SK-N-SH (cell line): ENCODE results near the gene CYP2S1. TPM values are rescaled to one million over a fixed set of nuclear protein-coding genes. Genes with fewer than 3 reads are reported as not detected.

ENCODE experiments used
- CTCF ChIA-PET: fragments of 300-600, 350-600 bp; formaldehyde crosslinking; extraction: SDS; loops from one replicate; lab custom pipeline; 2021; lab: Yijun Ruan, JAX
- POLR2A ChIA-PET: fragments of 350-600 bp; sonication (Branson Sonifier 250); formaldehyde crosslinking; extraction: SDS; loops from one replicate; lab custom pipeline; 2020; ENCODE audit warnings: antibody characterized with exemption, inconsistent platforms; lab: Yijun Ruan, JAX
- DNase-seq: peaks from one replicate; pipeline ENCODE4 v3.0.0; 2012
- H2AFZ ChIP-seq: fragments of 200-600 bp; sonication (generic); 2 replicates; pipeline ENCODE4 v1.8.1; 2016; ENCODE audit warnings: antibody characterized with exemption, mild to moderate bottlenecking, low read depth
- H3F3A ChIP-seq: fragments of 200-600 bp; sonication (generic); replicated peaks from 2 replicates; pipeline ENCODE3; 2016; ENCODE audit warnings: antibody characterized with exemption, mild to moderate bottlenecking; ENCODE audit not compliant: insufficient read depth
- H3K27ac ChIP-seq, 2 experiments: fragments of 200-500 bp in 1 of 2; fragments of 200-600 bp in 1 of 2; sonication (Bioruptor generic) in 1 of 2; sonication (generic), shearing (Covaris generic) in 1 of 2; 2 replicates each; pipeline versions ENCODE4 v1.5.1 to v1.6.1; 2014 to 2016; ENCODE audit warnings: low read depth in 2 of 2, inconsistent platforms in 1 of 2, low read length in 1 of 2, mild to moderate bottlenecking in 1 of 2, mixed read lengths in 1 of 2
- H3K27me3 ChIP-seq: fragments of 200-600 bp; sonication (generic), shearing (Covaris generic); 2 replicates; pipeline ENCODE4 v1.6.1; 2016; ENCODE audit warnings: mixed run types; ENCODE audit not compliant: insufficient read depth
- H3K36me3 ChIP-seq, 2 experiments: fragments of 200-500 bp in 1 of 2; fragments of 200-600 bp in 1 of 2; sonication (Bioruptor generic) in 1 of 2; sonication (generic) in 1 of 2; replicated peaks in 1 of 2; 2 replicates each; pipeline versions ENCODE3 to v1.5.1; 2014 to 2016; ENCODE audit warnings: low read length in 1 of 2, mild to moderate bottlenecking in 1 of 2; ENCODE audit not compliant: insufficient read depth in 2 of 2, control insufficient read depth in 1 of 2
- H3K4me1 ChIP-seq, 2 experiments: fragments of 200-500 bp in 1 of 2; fragments of 200-600 bp in 1 of 2; sonication (Bioruptor generic) in 1 of 2; sonication (generic), shearing (Covaris generic) in 1 of 2; 2 replicates each; pipeline versions ENCODE4 v1.5.1 to v1.6.1; 2014 to 2016; ENCODE audit warnings: low read depth in 1 of 2, low read length in 1 of 2, mixed run types in 1 of 2; ENCODE audit not compliant: insufficient read depth in 2 of 2, control insufficient read depth in 1 of 2
- H3K4me2 ChIP-seq: fragments of 200-600 bp; sonication (generic), shearing (Covaris generic); 2 replicates; pipeline ENCODE4 v1.6.1; 2017; ENCODE audit warnings: mixed run types
- H3K4me3 ChIP-seq, 2 experiments: fragments of 200-500 bp in 1 of 2; fragments of 200-600 bp in 1 of 2; sonication (Bioruptor generic) in 1 of 2; sonication (generic), shearing (Covaris generic) in 1 of 2; 2 replicates each; pipeline versions ENCODE4 v1.5.1 to v1.8.1; 2014 to 2016; ENCODE audit warnings: low read depth in 2 of 2, inconsistent platforms in 1 of 2, low read length in 1 of 2, mild to moderate bottlenecking in 1 of 2, mixed read lengths in 1 of 2, moderate library complexity in 1 of 2
- H3K79me2 ChIP-seq: fragments of 200-600 bp; sonication (generic); 2 replicates; pipeline ENCODE4 v1.8.1; 2017; ENCODE audit warnings: mild to moderate bottlenecking; ENCODE audit not compliant: insufficient read depth
- H3K9ac ChIP-seq: fragments of 200-600 bp; sonication (generic); 2 replicates; pipeline ENCODE4 v1.6.1; 2017; ENCODE audit warnings: mixed run types
- H3K9me2 ChIP-seq: fragments of 200-600 bp; sonication (generic); 2 replicates; pipeline ENCODE4 v1.6.1; 2017; ENCODE audit warnings: mixed run types
- H3K9me3 ChIP-seq: fragments of 200-600 bp; sonication (generic); 2 replicates; pipeline ENCODE4 v1.6.1; 2017; ENCODE audit warnings: mixed run types, mild to moderate bottlenecking, moderate library complexity
- H4K20me1 ChIP-seq: fragments of 200-600 bp; sonication (generic); 2 replicates; pipeline ENCODE4 v1.6.1; 2017; ENCODE audit warnings: mild to moderate bottlenecking, mixed run types; ENCODE audit not compliant: insufficient read depth
- ELF1 ChIP-seq: IDR thresholded peaks from 2 replicates; pipeline ENCODE4 v1.4.0; 2012
- EP300 ChIP-seq, 2 experiments: IDR thresholded peaks; 2 replicates each; pipeline versions ENCODE4 v1.4.0 to v1.6.1; 2012; ENCODE audit warnings: borderline replicate concordance in 1 of 2, low read depth in 1 of 2, low read length in 1 of 2
- MEF2A ChIP-seq: IDR thresholded peaks from 2 replicates; pipeline ENCODE4 v1.4.0; 2012; ENCODE audit warnings: low read depth, borderline replicate concordance
- MXI1 ChIP-seq: IDR thresholded peaks from 2 replicates; pipeline ENCODE4 v1.6.1; 2012; ENCODE audit warnings: mild to moderate bottlenecking, low read depth, low read length, improper control_type of control experiment
- NFIC ChIP-seq: IDR thresholded peaks from 2 replicates; pipeline ENCODE4 v1.4.0; 2012; ENCODE audit warnings: borderline replicate concordance
- RAD21 ChIP-seq: IDR thresholded peaks from 2 replicates; pipeline ENCODE4 v1.6.1; 2012; ENCODE audit warnings: mild to moderate bottlenecking, low read length
- RCOR1 ChIP-seq: fragments of 150-350 bp; IDR thresholded peaks from 2 replicates; pipeline ENCODE4 v1.6.1; 2017; ENCODE audit warnings: antibody characterized with exemption, low read length
- RFX5 ChIP-seq: IDR thresholded peaks from 2 replicates; pipeline ENCODE4 v1.6.1; 2012; ENCODE audit warnings: mild to moderate bottlenecking, improper control_type of control experiment, low read length
- SIN3A ChIP-seq: IDR thresholded peaks from 2 replicates; pipeline ENCODE4 v1.6.1; 2012; ENCODE audit warnings: low read depth, mild to moderate bottlenecking, low read length, moderate library complexity, borderline replicate concordance
- SMC3 ChIP-seq: IDR thresholded peaks from 2 replicates; pipeline ENCODE4 v1.6.1; 2012; ENCODE audit warnings: low read depth, low read length, improper control_type of control experiment
- TCF12 ChIP-seq: IDR thresholded peaks from 2 replicates; pipeline ENCODE4 v1.4.0; 2012
- TEAD4 ChIP-seq: IDR thresholded peaks from 2 replicates; pipeline ENCODE4 v1.4.0; 2012; ENCODE audit warnings: mild to moderate bottlenecking, borderline replicate concordance; ENCODE audit not compliant: insufficient read depth
- YY1 ChIP-seq: IDR thresholded peaks from 2 replicates; pipeline ENCODE4 v1.4.0; 2012; ENCODE audit warnings: low read depth, mild to moderate bottlenecking
- WGBS: methylation state at CpG from one replicate; pipeline ENCODE4 v1.1.6; 2017; ENCODE audit warnings: low lambda C conversion rate; 5-methylcytosine and 5-hydroxymethylcytosine counted together
- polyA plus RNA-seq, 3 experiments: library from polyadenylated mRNA; depleted of rRNA; stranded (reverse); fragments of >200 nt; gene quantifications; 2 replicates each; pipeline ENCODE4 v1.2.3, GENCODE V29; 2012
- TF ChIP-seq, protein P1 (sequence below): IDR thresholded peaks from 2 replicates; pipeline ENCODE4; 2012
- TF ChIP-seq, protein P2 (sequence below): IDR thresholded peaks from 2 replicates; pipeline ENCODE4 v1.4.0; 2012; ENCODE audit warnings: low read depth, borderline replicate concordance
- TF ChIP-seq, protein P3 (sequence below): fragments of 150-350 bp; IDR thresholded peaks from 2 replicates; pipeline ENCODE4 v1.6.1; 2017; ENCODE audit warnings: antibody characterized with exemption, low read length, low read depth, borderline replicate concordance
- TF ChIP-seq, protein P4 (sequence below): IDR thresholded peaks from 2 replicates; pipeline ENCODE4 v1.6.1; 2012; ENCODE audit warnings: mild to moderate bottlenecking, low read depth, low read length, moderate library complexity

CYP2S1 gene
- polyA plus RNA-seq, 1 of the 3 experiments (the other 2 are of a cell fraction) = 0.67 TPM

DNA sequence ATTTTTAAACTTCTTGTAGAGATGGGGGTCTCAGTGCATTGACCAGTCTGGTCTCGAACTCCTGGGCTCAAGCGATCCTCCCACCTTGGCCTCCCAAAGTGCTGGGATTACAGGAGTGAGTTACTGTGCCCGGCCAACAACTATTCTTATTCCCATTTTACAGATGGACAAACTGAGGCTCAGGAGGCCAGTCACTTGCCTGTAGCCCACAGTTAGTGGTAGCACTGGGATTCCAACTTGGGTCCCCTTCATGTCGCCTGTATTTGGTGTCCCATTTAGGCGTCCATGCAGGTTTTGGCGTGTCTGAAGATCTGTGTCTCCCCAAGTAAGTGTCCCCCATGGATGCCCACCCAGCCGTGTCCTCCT, 25.2 kb downstream of the CYP2S1 start (continued):
- TF ChIP-seq, protein P1, sequence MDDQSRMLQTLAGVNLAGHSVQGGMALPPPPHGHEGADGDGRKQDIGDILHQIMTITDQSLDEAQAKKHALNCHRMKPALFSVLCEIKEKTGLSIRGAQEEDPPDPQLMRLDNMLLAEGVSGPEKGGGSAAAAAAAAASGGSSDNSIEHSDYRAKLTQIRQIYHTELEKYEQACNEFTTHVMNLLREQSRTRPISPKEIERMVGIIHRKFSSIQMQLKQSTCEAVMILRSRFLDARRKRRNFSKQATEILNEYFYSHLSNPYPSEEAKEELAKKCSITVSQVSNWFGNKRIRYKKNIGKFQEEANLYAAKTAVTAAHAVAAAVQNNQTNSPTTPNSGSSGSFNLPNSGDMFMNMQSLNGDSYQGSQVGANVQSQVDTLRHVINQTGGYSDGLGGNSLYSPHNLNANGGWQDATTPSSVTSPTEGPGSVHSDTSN = no peak
- TF ChIP-seq, protein P2, sequence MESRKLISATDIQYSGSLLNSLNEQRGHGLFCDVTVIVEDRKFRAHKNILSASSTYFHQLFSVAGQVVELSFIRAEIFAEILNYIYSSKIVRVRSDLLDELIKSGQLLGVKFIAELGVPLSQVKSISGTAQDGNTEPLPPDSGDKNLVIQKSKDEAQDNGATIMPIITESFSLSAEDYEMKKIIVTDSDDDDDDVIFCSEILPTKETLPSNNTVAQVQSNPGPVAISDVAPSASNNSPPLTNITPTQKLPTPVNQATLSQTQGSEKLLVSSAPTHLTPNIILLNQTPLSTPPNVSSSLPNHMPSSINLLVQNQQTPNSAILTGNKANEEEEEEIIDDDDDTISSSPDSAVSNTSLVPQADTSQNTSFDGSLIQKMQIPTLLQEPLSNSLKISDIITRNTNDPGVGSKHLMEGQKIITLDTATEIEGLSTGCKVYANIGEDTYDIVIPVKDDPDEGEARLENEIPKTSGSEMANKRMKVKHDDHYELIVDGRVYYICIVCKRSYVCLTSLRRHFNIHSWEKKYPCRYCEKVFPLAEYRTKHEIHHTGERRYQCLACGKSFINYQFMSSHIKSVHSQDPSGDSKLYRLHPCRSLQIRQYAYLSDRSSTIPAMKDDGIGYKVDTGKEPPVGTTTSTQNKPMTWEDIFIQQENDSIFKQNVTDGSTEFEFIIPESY = no peak
- no peak for TF ChIP-seq ELF1

DNA sequence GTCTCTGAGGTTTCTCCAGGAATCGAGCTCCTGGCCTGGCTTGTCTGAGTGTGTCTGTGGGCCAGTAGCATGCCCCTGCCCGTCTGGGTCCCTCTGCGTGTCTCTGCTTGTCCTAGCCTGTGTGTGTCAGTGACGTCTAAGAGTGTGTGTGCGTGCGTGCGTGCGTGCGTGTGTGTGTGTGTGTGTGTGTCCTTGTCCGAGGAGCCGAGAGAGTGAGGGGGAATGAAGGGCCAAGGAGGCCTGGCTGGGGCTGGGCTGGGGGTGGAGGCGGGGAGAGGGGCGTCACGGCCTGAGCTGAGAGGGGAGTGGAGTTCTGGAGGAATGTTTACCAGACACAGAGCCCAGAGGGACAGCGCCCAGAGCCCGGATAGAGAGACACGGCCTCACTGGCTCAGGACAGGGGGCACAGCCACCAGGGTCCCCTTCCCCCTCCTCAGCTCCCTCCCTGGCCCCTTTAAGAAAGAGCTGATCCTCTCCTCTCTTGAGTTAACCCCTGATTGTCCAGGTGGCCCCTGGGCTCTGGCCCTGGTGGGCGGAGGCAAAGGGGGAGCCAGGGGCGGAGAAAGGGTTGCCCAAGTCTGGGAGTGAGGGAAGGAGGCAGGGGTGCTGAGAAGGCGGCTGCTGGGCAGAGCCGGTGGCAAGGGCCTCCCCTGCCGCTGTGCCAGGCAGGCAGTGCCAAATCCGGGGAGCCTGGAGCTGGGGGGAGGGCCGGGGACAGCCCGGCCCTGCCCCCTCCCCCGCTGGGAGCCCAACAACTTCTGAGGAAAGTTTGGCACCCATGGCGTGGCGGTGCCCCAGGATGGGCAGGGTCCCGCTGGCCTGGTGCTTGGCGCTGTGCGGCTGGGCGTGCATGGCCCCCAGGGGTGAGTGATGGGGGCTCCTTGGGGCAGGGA, 25.8 kb downstream of the CYP2S1 start, which contains the start of gene AXL:
Gene AXL (plus strand): TSS at position 609 of the 893 bp plus-strand sequence. CDS start 170 bp downstream, at position 779.
- no peaks in the 10 kb centered on the region for H3K27me3 ChIP-seq
- H3K4me2 ChIP-seq = peak within 1 kb of the TSS; percentile 96
- H3K4me3 ChIP-seq = peak within 1 kb of the TSS; percentile 53 to 81
- H3F3A ChIP-seq = peaks cover 28% of the 10 kb centered on the region
- WGBS = 5% methylated on average over 26 of the region's 32 CpGs
- ChIA-PET POLR2A (no interaction called here), CTCF (no interaction called here)
- peak within 1 kb of the TSS; percentile 58; the same call in 1 of the 2 replicates for H2AFZ ChIP-seq
- peaks cover 0 to 6% of the 10 kb centered on the region in 2 experiments for H3K36me3 ChIP-seq
- peaks cover 0 to 11% of the 10 kb centered on the region in 2 experiments; a peak in 2 of 4 replicates for H3K4me1 ChIP-seq
- peak within 1 kb of the TSS; percentile 99 for H3K9ac ChIP-seq
- H3K27ac ChIP-seq = peak within 1 kb of the TSS; percentile 5 to 96; a peak in 3 of 4 replicates
- peak; percentile 43 for DNase-seq
- no peaks in the 10 kb centered on the region for H3K9me2 ChIP-seq
- H3K79me2 ChIP-seq = peaks cover 55% of the 10 kb centered on the region
- H4K20me1 ChIP-seq = no peaks in the 10 kb centered on the region
- no peaks in the 10 kb centered on the region for H3K9me3 ChIP-seq
- peak; percentile 88; the same call in 1 of the 2 replicates for TF ChIP-seq SIN3A
- no peak for TF ChIP-seq SMC3
- TF ChIP-seq ELF1 = no peak
- TF ChIP-seq RFX5 = no peak
- TF ChIP-seq, protein P2 = 0 out of 2 replicates have a peak, but pooled peaks have one; percentile 23
- TF ChIP-seq, protein P3, sequence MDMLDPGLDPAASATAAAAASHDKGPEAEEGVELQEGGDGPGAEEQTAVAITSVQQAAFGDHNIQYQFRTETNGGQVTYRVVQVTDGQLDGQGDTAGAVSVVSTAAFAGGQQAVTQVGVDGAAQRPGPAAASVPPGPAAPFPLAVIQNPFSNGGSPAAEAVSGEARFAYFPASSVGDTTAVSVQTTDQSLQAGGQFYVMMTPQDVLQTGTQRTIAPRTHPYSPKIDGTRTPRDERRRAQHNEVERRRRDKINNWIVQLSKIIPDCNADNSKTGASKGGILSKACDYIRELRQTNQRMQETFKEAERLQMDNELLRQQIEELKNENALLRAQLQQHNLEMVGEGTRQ = no peak
- 0 out of 4 replicates have a peak, but pooled peaks of 1 of the 2 experiments have one; percentile 25 for TF ChIP-seq EP300 (IDR thresholded peaks at IDR 0.05; ENCODE audit: borderline replicate concordance in 1 of 2, low read depth in 1 of 2, low read length in 1 of 2)
- TF ChIP-seq RAD21 = no peak
- TF ChIP-seq TCF12 = peak; percentile 48; the same call in 1 of the 2 replicates
- peak; percentile 37; the same call in 1 of the 2 replicates for TF ChIP-seq TEAD4
- TF ChIP-seq, protein P1 = no peak; the same call in 1 of the 2 replicates
- TF ChIP-seq MXI1 = no peak
- TF ChIP-seq RCOR1 = no peak
- peak; percentile 39; the same call in 1 of the 2 replicates for TF ChIP-seq NFIC
- no peak for TF ChIP-seq MEF2A
- TF ChIP-seq YY1 = 0 out of 2 replicates have a peak, but pooled peaks have one; percentile 47
- TF ChIP-seq, protein P4, sequence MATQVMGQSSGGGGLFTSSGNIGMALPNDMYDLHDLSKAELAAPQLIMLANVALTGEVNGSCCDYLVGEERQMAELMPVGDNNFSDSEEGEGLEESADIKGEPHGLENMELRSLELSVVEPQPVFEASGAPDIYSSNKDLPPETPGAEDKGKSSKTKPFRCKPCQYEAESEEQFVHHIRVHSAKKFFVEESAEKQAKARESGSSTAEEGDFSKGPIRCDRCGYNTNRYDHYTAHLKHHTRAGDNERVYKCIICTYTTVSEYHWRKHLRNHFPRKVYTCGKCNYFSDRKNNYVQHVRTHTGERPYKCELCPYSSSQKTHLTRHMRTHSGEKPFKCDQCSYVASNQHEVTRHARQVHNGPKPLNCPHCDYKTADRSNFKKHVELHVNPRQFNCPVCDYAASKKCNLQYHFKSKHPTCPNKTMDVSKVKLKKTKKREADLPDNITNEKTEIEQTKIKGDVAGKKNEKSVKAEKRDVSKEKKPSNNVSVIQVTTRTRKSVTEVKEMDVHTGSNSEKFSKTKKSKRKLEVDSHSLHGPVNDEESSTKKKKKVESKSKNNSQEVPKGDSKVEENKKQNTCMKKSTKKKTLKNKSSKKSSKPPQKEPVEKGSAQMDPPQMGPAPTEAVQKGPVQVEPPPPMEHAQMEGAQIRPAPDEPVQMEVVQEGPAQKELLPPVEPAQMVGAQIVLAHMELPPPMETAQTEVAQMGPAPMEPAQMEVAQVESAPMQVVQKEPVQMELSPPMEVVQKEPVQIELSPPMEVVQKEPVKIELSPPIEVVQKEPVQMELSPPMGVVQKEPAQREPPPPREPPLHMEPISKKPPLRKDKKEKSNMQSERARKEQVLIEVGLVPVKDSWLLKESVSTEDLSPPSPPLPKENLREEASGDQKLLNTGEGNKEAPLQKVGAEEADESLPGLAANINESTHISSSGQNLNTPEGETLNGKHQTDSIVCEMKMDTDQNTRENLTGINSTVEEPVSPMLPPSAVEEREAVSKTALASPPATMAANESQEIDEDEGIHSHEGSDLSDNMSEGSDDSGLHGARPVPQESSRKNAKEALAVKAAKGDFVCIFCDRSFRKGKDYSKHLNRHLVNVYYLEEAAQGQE = peak; percentile 21
